GM10248 (cell line): ENCODE measurements around the gene NSG2.

Source experiments
- CTCF ChIA-PET: fragments of 300-600 bp; sonication (Branson Sonifier 250); formaldehyde crosslinking; extraction: SDS; loops from one replicate; lab custom pipeline; 2021; ENCODE audit warnings: antibody characterized with exemption; lab: Yijun Ruan, JAX
- POLR2A ChIA-PET: fragments of 350-650 bp; sonication (Branson Sonifier 250); formaldehyde crosslinking; extraction: SDS; loops from one replicate; lab custom pipeline; 2020; ENCODE audit warnings: antibody characterized with exemption; lab: Yijun Ruan, JAX
- DNase-seq: peaks from one replicate; pipeline ENCODE4 v3.0.0; 2012; ENCODE audit errors: extremely low spot score
- CTCF ChIP-seq: IDR thresholded peaks from 2 replicates; pipeline ENCODE4 v1.5.1; 2012; ENCODE audit warnings: mild to moderate bottlenecking, low read depth; ENCODE audit errors: extremely low read depth, missing control alignments, control extremely low read depth

The NSG2 gene

GRCh38 chr5:174067499-174067898 lies 22.0 kb downstream of the NSG2 start:
- ChIA-PET POLR2A (no interaction called here), CTCF (interaction anchor here (1.0 to 1.8 kb wide), 3 partner anchors 9 to 12 kb away, joined by 5 to 6 read pairs (median 5); no protein-coding TSS in a partner anchor)

GRCh38 chr5:174071484-174071883 lies 26.0 kb downstream of the NSG2 start:
- DNase-seq, result no peak
- no peak for TF ChIP-seq CTCF
- POLR2A ChIA-PET, result no interaction called here
- CTCF ChIA-PET, result interaction anchor here (1.5 kb wide), 1 partner anchor 241 kb away, joined by 3 read pairs; no protein-coding TSS in a partner anchor

More at GRCh38 chr5:174067499-174067898, 22.0 kb downstream of the NSG2 start:
- DNase-seq, result no peak
- TF ChIP-seq CTCF, result no peak

- no peak for DNase-seq
- CTCF ChIA-PET, result no interaction called here
- TF ChIP-seq CTCF, result no peak
- POLR2A ChIA-PET, result no interaction called here
Observed at GRCh38 chr5:174073122-174073660, 27.7 kb downstream of the NSG2 start.

GRCh38 chr5:174074369-174074768 lies 28.9 kb downstream of the NSG2 start:
- no peak for TF ChIP-seq CTCF
- POLR2A ChIA-PET, result no interaction called here
- CTCF ChIA-PET, result interaction anchor here (1.0 kb wide), 1 partner anchor 18 kb away, joined by 3 read pairs; no protein-coding TSS in a partner anchor
- no peak for DNase-seq

GRCh38 chr5:174078416-174078815 lies 32.9 kb downstream of the NSG2 start:
- no peak for TF ChIP-seq CTCF
- ChIA-PET CTCF (interaction anchor here (1.1 to 1.5 kb wide), 2 partner anchors 16 to 233 kb away, joined by 3 read pairs; no protein-coding TSS in a partner anchor), POLR2A (no interaction called here)
- no peak for DNase-seq

GRCh38 chr5:174082286-174082685 lies 36.8 kb downstream of the NSG2 start:
- ChIA-PET CTCF (no interaction called here), POLR2A (no interaction called here)
- no peak for DNase-seq
- no peak for TF ChIP-seq CTCF
